ENCODE measurements around the gene CDCA4.

- no peak for TF ChIP-seq POLR2A (IDR thresholded peaks at IDR 0.05)
- no peak for TF ChIP-seq CTCF (IDR thresholded peaks at IDR 0.05)
Measured at GRCh38 chr14:104974146-104974541, 46.7 kb downstream of the CDCA4 start.
